ENCODE data around the gene LCOR.

The LCOR gene

DNA sequence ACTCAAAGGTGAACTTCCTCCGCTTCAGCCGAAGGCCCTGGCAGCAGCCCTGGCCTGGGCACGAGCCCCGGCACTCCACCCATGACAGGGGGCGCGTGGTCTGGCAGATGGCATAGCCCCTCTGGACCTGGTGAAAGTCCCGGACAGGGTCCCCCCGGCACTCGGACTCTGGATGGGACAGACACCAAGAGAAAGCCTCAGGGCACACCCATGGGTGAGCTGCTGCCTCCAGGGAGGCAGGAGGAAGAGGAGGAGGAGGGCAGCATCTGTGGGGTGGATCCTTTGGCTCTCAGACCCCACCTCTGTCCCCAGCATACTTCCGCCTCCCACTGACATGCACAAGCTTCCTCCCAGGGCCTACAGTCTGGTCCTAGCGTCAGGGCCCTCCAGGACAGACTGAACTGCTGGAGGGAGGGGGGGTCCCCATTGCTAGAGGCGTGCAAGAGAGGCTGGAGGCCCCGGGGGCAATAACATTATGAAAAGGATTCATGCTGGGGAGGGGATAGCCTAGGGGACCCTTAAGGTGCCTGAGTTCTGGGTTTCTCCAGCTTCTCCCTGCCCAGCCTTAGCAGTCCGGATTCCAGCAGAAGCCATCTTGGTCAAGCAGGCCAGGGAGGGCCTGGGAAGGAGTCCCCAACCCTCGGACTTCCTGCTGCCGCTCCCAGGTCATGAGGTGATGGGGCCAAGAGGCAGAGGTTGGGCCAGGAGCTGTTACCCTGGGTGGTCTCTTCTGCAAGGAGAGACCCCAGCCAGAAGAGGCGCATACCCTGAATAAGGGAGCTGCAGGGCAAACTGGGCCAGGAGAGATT, 169.3 kb downstream of the LCOR start:
- Mint-ChIP-seq H3K4me3 (no peak overlapping the region), H3K36me3 (ENCODE audit: low read depth) (peaks cover under 1% of the 10 kb centered on the region), H3K27ac (peak overlapping the region; percentile 71), H3K9me3 (peaks cover under 1% of the 10 kb centered on the region), H3K27me3 (ENCODE audit: low read depth, poor library complexity) (no peaks in the 10 kb centered on the region), H3K4me1 (peaks cover under 1% of the 10 kb centered on the region)
- DNase-seq, result no peak
- TF ChIP-seq, protein P1, sequence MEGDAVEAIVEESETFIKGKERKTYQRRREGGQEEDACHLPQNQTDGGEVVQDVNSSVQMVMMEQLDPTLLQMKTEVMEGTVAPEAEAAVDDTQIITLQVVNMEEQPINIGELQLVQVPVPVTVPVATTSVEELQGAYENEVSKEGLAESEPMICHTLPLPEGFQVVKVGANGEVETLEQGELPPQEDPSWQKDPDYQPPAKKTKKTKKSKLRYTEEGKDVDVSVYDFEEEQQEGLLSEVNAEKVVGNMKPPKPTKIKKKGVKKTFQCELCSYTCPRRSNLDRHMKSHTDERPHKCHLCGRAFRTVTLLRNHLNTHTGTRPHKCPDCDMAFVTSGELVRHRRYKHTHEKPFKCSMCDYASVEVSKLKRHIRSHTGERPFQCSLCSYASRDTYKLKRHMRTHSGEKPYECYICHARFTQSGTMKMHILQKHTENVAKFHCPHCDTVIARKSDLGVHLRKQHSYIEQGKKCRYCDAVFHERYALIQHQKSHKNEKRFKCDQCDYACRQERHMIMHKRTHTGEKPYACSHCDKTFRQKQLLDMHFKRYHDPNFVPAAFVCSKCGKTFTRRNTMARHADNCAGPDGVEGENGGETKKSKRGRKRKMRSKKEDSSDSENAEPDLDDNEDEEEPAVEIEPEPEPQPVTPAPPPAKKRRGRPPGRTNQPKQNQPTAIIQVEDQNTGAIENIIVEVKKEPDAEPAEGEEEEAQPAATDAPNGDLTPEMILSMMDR (IDR thresholded peaks at IDR 0.05), result no peak

GRCh38 chr10:97002670-97003069, 170.6 kb downstream of the LCOR start:
- no peak overlapping the region for H3K27ac Mint-ChIP-seq
- peaks cover 13% of the 10 kb centered on the region for H3K36me3 Mint-ChIP-seq (ENCODE audit: low read depth)
- H3K4me1 Mint-ChIP-seq, result no peaks in the 10 kb centered on the region
- H3K4me3 Mint-ChIP-seq, result no peak overlapping the region
- DNase-seq, result no peak
- peaks cover 14% of the 10 kb centered on the region for H3K9me3 Mint-ChIP-seq
- TF ChIP-seq, protein P1 (IDR thresholded peaks at IDR 0.05), result no peak
- H3K27me3 Mint-ChIP-seq (ENCODE audit: low read depth, poor library complexity), result peaks cover 2% of the 10 kb centered on the region

- peaks cover 15% of the 10 kb centered on the region for H3K36me3 Mint-ChIP-seq (ENCODE audit: low read depth)
- no peak overlapping the region for H3K27ac Mint-ChIP-seq
- no peak overlapping the region for H3K4me3 Mint-ChIP-seq
- peaks cover 4% of the 10 kb centered on the region for H3K27me3 Mint-ChIP-seq (ENCODE audit: low read depth, poor library complexity)
- TF ChIP-seq, protein P1 (IDR thresholded peaks at IDR 0.05), result no peak
- H3K4me1 Mint-ChIP-seq, result no peaks in the 10 kb centered on the region
- DNase-seq, result no peak
- H3K9me3 Mint-ChIP-seq, result peaks cover 18% of the 10 kb centered on the region
Measured at GRCh38 chr10:97003151-97003803, 171.2 kb downstream of the LCOR start.

- Mint-ChIP-seq H3K4me3 (no peak overlapping the region), H3K36me3 (ENCODE audit: low read depth) (peaks cover 15% of the 10 kb centered on the region), H3K27me3 (ENCODE audit: low read depth, poor library complexity) (peaks cover 4% of the 10 kb centered on the region), H3K4me1 (no peaks in the 10 kb centered on the region), H3K9me3 (peaks cover 18% of the 10 kb centered on the region), H3K27ac (no peak overlapping the region)
- TF ChIP-seq, protein P1 (IDR thresholded peaks at IDR 0.05), result no peak
- DNase-seq, result no peak
Measured at GRCh38 chr10:97003804-97004201, 171.7 kb downstream of the LCOR start.

GRCh38 chr10:97004591-97004990, 172.5 kb downstream of the LCOR start:
- no peaks in the 10 kb centered on the region for H3K4me1 Mint-ChIP-seq
- no peak overlapping the region for H3K27ac Mint-ChIP-seq
- H3K27me3 Mint-ChIP-seq (ENCODE audit: low read depth, poor library complexity), result peaks cover 4% of the 10 kb centered on the region
- H3K36me3 Mint-ChIP-seq (ENCODE audit: low read depth), result peaks cover 15% of the 10 kb centered on the region
- DNase-seq, result no peak
- H3K4me3 Mint-ChIP-seq, result no peak overlapping the region
- peaks cover 25% of the 10 kb centered on the region for H3K9me3 Mint-ChIP-seq
- TF ChIP-seq, protein P1 (IDR thresholded peaks at IDR 0.05), result no peak
